GM12878 (cell line): Measurements from ENCODE around the gene MSI2.

Experiments
- NFYB ChIP-seq: IDR thresholded peaks from 2 replicates; pipeline ENCODE4 v1.6.1; 2011; ENCODE audit warnings: low read depth, mild to moderate bottlenecking, low read length, improper control_type of control experiment, moderate library complexity; ENCODE audit not compliant: insufficient read depth
- RAD21 ChIP-seq: IDR thresholded peaks from 2 replicates; pipeline ENCODE4 v1.6.1; 2011; ENCODE audit warnings: mild to moderate bottlenecking, low read depth, low read length, moderate library complexity; ENCODE audit not compliant: insufficient read depth
- TAF1 ChIP-seq: IDR thresholded peaks from 2 replicates; pipeline ENCODE4 v1.6.1; 2011; ENCODE audit warnings: mild to moderate bottlenecking, low read depth, low read length, borderline replicate concordance
- ZZZ3 ChIP-seq: IDR thresholded peaks from 2 replicates; pipeline ENCODE4 v1.6.1; 2011; ENCODE audit warnings: low read depth; ENCODE audit not compliant: control insufficient read depth, insufficient read length

- no peak for TF ChIP-seq ZZZ3
- no peak for TF ChIP-seq NFYB
- TF ChIP-seq TAF1, result no peak
- TF ChIP-seq RAD21, result no peak
These were observed 449.8 kb downstream of the MSI2 start for GRCh38 chr17:57705921-57706695.
